ENCODE results near the gene ANAPC2.

Gene ANAPC2, protein sequence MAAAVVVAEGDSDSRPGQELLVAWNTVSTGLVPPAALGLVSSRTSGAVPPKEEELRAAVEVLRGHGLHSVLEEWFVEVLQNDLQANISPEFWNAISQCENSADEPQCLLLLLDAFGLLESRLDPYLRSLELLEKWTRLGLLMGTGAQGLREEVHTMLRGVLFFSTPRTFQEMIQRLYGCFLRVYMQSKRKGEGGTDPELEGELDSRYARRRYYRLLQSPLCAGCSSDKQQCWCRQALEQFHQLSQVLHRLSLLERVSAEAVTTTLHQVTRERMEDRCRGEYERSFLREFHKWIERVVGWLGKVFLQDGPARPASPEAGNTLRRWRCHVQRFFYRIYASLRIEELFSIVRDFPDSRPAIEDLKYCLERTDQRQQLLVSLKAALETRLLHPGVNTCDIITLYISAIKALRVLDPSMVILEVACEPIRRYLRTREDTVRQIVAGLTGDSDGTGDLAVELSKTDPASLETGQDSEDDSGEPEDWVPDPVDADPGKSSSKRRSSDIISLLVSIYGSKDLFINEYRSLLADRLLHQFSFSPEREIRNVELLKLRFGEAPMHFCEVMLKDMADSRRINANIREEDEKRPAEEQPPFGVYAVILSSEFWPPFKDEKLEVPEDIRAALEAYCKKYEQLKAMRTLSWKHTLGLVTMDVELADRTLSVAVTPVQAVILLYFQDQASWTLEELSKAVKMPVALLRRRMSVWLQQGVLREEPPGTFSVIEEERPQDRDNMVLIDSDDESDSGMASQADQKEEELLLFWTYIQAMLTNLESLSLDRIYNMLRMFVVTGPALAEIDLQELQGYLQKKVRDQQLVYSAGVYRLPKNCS

DNA sequence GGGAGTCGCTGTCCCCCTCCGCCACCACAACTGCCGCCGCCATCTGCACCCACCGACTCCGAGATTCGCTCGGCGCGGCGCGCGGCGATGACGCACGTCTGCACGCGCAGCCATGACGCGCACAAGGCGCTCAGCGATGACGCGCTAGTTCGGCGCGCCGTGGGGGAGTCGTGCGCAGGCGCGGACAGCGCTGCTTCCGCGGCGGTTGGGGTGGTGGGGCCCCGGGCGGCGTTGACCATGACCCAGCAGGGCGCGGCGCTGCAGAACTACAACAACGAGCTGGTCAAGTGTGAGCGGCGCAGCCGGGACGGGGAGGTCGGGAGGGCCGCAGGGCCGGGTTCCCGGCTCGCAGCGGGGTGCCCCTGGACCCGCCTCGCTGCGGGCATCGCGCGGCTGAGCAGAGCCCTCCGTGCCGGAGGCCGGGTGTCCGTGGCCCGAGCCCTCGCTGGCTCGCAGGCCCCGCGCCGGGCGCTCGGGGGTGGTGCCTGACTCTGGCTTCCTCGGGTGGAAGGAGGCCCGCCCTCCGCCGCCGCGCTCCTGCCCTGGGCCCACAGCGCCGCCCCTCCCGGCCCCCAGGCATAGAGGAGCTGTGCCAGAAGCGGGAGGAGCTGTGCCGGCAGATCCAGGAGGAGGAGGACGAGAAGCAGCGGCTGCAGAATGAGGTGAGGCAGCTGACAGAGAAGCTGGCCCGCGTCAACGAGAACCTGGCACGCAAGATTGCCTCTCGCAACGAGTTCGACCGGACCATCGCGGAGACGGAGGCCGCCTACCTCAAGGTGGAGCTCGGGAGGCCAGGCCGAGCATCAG, at the start of gene ANAPC2, which contains the start of gene SSNA1:
TSS of gene ANAPC2 (minus strand) at position 71 of the 807 bp plus-strand sequence. CDS start at position 43, 28 bp downstream.
TSS of gene SSNA1 (plus strand) at position 187 of the 807 bp plus-strand sequence. CDS start at position 238, 51 bp downstream.
- peak; percentile 88 for DNase-seq (ENCODE audit: low spot score)

DNA sequence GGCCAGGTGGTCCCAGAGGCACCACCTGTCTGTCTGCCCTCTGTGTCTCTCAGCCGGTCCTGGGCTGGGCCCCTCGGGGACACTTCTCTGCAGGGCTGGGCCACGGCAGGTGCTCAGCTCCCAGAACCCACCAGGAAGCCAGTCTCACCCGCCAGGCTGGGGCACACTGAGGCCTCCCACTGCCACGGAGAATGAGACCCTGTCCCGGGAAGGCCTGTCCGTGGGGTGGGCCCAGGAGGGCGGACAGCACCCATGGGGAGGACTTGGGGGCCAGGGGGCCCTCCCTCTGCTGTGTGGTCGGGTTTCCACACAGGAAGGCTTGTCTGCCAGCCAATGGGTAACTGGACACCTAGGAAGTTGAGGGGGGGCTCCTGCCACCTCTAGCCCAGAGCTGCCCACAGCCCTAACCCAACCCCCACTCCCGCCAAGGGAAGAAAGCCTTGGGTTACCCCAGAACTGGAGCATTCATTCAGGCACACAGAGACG, 48.6 kb upstream of the ANAPC2 start:
- no peak for DNase-seq (ENCODE audit: low spot score)

DNA sequence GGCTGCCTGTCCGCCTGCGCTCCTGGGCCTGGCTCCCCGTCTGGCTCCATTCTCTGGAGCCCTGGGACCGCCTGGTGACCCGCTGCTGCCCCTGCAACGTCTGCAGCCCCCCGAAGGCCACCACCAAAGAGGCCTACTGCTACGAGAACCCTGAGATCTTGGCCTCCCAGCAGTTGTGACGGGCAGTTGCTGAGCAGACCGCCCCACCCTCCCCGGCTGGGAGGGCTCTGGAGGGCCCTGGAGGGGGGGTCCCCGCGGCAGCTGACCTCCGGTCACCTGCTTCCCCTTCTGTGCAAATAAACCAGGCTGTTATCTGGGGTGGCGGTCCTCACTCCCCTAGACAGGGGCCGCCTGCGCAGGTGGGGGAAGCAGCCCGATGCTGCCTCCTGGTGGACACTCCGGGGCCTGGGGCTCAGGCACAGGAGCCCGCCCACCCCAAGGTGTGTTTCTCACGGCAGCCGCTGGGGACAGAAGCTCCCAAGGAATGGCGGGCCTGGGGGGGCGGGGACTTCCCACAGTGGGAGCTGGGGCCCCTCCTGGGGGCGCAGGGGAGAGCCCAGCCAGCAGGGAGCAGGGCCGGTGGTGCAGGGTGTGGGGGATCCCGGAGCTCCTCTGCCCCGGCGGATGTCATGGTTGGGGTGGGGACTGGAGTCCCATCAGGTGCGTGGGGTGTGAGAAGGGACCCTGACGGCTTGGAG, 48.0 kb upstream of the ANAPC2 start:
- DNase-seq (ENCODE audit: low spot score): peak; percentile 88

DNA sequence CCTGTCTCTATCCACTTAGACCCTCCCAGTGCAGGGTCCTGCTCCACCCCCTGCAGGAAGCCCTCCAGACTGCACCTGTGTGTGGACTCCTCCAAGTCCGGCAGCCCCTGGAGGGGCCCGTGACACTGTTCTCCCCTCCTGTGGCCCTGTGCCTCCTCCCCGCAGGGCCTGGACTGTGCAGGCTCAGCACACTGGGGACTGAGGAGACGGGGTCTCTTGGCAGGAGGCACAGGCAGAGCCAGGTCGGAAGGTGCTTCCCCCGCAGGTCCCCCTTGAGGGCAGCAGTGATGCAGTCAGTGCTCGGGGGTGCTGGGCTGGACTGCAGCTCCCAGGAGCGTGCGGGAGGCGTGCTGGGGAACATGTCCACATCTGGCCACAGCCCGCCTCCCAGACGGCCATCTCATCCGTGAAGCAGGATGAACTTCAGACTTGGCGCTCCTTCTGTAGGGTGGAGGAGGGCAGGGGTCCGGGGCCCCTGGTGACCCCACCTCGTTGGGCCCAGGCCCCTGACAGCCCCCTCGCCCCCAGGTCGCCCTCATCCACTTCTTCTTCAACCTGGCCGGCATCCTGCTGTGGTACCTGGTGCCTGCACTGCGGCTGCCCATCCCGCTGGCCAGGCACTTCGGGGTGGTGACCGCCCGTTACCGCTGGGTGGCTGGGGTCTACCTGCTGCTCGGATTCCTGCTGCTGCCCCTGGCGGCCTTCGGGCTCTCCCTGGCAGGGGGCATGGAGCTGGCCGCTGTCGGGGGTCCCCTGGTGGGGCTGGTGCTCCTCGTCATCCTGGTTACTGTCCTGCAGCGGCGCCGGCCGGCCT, 47.3 kb upstream of the ANAPC2 start:
- DNase-seq (ENCODE audit: low spot score): no peak

DNA sequence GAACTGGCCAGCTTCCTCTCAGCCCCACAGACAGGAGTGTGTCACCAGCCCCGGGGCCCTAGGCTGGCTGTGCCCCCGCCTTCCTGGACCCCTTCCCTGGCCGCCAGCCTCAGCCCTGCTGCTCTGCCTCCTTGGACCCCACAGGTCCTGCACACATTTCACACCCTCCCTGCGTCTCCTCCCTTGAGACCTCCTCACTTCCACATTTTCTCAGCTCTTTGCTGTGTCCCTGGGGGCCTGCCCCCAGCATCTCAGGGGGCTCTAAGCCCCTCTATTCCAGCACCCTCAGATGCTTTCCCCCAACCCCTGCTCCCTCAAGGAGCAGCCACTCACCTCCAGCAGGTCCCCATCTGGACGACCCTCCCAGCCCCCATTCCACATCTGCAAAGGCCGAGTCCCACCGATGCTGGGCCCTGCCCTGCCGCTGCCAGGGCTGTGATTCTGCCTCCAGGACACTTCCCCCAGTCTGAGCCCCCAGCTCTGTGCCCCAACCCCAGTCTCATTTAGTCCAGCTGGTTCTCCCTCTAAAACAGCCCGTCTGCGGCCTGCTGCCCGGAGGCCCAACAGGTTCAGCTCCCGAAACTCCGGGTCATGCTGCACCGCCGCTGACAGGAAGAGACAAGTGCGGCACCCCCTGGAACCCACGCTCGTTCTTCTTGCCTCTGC, 46.5 kb upstream of the ANAPC2 start:
- DNase-seq (ENCODE audit: low spot score): no peak

DNA sequence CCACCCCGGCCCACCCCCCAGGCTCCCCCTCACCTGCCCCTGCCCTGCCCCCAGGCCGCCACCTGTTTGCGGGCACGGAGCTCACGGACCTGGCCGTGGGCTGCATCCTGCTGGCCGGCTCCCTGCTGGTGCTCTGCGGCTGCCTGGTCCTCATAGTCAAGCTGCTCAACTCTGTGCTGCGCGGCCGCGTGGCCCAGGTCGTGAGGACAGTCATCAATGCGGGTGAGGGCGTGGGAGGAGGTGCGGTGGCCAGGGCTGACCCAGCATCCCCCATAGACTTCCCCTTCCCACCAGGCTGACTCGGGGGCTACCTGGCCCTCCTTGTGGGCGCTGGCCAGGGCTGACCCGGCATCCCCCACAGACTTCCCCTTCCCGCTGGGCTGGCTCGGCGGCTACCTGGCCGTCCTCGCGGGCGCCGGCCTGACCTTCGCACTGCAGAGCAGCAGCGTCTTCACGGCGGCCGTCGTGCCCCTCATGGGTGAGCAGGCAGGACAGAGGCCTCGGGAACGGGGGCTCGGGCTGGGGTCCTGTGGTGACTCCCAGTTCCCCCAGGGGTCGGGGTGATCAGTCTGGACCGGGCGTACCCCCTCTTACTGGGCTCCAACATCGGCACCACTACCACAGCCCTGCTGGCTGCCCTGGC, 45.8 kb upstream of the ANAPC2 start:
- DNase-seq (ENCODE audit: low spot score): no peak

DNA sequence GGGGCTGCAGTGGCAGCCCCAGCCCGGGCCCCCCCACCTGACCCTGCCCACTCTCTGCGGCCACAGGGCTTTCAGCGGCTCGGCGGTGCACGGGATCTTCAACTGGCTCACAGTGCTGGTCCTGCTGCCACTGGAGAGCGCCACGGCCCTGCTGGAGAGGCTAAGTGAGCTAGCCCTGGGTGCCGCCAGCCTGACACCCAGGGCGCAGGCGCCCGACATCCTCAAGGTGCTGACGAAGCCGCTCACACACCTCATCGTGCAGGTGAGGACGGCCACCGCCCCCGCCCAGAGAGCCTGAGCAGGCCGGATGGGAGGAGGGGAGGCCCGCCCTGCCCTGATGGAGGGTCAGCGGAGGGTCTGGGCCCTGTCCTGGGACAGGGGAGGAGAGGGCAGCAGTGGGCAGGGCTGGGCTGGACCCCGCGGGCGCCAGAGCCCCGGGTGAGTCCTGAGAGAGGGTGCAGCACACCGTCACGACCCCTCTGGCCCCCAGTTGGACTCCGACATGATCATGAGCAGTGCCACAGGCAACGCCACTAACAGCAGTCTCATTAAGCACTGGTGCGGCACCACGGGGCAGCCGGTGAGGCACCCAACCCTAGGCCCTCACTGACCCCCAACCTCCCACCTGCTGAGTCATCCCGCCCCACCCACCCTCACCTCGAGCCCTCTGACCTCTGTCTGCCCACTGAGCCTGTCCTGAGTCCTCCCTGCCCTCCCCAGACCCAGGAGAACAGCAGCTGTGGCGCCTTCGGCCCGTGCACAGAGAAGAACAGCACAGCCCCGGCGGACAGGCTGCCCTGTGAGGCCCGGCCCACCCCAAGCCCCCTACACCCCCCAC, 45.0 kb upstream of the ANAPC2 start:
- DNase-seq (ENCODE audit: low spot score): no peak

DNA sequence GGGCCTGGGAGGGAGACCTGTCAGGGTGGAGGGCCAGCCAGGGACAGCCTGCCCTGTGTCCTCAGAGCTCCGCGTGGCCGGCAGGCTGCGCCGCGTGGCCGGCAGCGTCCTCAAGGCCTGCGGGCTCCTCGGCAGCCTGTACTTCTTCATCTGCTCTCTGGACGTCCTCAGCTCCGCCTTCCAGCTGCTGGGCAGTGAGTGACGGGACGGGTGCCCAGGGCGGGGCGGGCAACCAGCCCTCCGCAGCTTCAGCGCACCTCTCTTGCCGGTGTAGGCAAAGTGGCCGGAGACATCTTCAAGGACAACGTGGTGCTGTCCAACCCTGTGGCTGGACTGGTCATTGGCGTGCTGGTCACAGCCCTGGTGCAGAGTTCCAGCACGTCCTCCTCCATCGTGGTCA, 44.1 kb upstream of the ANAPC2 start:
- no peak for DNase-seq (ENCODE audit: low spot score)

DNA sequence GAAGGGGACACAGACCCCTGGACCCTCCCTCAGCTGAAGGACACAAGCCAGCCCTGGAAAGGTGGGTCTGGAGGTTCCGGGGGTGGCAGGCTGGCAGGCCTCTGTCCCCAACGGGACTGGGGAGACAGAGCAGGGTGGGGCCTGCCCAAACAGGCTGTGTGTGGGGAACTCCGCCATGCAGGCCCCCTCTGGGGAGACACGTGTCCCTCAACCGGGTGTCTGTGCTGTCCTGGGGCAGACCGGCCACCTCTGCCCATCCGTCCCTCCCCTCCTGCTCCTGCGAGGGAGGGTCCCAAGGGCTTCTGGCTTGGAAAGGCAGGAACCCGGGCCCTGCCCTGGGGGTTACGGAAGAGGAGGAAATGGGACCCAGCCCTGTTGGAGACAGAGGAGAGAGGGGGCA, 43.7 kb upstream of the ANAPC2 start:
- no peak for DNase-seq (ENCODE audit: low spot score)

DNA sequence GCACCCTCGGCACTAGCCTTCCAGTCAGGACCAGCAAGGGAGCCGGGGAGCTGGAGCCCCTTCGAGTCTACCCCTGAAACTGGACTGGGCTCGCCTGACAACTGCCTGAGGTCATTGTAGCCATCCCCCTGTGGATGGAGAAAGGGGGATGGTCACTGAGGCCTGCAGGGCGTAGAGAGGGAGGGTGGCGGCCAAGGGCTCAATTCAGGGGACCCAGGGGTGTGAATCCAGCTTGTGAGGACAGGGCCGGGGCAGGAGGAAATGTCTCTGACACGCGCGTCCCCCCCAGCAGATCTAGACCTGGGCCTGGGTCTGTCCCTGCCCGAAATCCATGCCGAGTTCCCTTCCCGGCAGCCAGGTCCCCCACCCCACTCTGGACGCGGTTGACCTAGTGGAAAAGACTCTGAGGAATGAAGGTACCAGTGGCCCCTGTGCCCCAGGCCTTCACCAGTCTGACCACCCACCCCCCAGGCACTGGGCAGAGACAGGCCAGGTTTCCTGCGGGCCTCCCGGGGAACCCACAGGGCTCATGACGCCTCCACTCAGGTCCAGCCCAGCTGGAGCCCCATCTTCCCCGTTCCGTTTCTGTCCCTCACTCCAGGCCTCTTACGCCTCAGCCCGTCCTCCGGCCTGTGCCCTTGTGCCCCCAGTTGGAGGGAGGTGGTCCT, 43.1 kb upstream of the ANAPC2 start:
- DNase-seq (ENCODE audit: low spot score): no peak

DNA sequence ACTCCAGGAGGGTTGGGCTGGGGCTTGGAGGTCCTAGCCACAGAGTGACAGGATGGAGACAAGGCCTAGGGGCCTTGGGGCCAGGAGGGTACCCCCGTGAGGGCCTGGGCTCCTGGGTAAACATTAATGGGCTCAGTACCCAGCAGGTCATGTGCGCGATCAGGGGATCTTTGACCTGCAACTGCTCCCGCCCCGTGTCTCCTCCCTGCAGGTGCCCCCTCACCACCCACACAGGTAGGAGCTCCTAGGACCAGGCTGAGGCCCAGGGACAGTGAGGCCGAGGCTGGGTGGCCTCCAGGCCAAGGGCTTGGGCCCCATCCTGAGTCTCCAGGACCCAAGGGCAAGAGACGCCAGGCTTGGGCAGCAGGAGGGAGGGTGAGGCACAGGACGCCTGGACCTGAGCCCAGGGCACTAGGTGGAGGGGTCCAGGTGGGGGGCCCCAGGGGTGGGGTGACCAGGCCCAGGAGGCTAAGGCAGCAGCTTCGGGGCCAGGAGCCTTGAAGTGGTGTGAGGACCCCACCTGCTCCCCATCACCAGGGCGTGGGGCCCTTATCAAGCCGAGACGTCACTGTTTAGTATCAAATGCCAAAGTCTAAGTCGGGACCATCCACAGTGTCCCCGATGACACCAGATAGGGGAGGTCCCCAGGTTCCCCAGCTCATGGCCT, 42.5 kb upstream of the ANAPC2 start, which contains the start of gene SLC34A3:
TSS of gene SLC34A3 (plus strand) at position 197 of the 667 bp plus-strand sequence. CDS start 802 bp downstream, outside the sequence.
- DNase-seq (ENCODE audit: low spot score): no peak

DNA sequence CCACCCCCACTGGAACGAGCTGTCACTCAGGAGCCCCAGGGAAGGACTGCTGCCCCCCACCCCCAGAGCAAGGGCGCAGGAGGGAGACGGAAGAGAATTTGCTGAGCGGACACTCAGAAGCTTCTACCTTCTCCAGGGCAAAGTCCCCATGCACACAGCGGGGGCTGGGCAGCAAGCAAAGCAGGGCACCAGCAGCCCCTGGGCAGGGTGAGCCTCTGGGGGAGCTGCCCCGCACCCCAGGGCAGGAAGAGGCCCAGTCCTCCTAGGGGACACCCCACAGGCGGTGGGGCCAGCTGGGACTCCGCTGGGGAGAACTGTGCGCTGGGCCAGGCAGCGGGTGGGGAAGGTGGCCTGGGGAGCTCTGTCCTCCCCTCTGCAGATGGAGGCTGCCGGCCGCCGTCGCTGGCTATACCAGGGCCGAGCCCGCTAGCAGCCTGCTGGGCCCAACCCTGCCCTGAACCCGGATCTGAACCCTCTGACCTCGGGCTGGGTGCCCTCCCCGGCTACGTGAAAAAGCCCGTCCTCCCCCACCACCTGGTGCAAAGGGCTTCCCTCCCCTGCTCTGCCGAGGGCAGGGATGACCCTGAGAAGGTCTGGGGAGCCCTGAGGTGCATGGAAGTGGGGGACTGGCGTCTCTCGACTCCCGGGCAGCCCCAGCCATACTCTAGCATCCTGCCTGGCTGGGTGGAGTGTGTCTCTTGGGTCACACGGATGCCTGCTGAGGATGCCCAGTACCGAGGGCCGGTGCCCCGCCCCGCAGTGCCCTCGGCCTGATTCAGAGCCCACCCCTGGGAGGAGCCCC, 41.7 kb upstream of the ANAPC2 start:
- DNase-seq (ENCODE audit: low spot score): no peak

DNA sequence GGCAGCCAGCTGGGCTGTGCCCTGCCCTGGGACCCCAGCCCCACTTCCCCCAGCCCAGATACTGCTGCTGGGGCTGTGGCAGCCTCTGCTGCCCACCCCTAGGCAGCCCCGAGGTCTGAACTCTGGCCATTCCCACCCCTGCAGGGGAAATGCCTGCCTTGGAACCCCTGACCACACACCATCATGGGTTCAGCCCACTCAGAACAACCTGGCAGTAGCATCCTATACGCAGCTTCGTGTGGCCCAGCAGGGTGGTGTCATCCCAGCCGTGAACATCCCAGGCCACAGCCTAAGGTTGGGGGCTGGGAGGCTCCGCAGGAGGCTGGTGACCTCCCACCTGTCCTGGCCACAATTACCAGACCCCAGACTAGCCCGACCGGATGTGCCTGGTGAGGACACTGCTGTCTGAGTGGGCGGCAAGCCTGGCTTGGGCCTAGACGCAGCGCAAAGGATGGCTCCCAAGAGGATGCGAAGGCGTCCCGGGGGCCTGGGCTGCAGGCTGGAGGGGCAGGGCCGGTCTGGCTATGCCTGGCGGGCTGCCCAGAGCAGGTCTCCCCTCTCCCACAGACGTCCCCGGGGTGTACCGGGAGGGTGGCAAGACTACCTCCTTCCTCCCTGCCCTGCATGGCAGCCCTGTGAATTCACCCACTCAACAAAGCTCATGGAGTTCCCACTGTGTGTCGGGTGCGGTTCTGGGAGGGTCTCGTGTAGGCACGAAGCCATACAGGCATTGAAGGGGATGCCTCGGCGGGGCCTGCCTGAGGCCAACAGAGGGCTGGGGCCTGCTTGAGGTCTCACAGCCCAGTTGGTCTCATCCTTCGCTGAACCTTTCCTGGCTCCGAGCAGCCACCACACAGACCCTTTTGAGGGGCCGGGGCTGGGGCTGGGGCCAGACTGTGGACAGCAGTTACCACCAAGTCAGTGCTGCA, 40.9 kb upstream of the ANAPC2 start:
- DNase-seq (ENCODE audit: low spot score): no peak

DNA sequence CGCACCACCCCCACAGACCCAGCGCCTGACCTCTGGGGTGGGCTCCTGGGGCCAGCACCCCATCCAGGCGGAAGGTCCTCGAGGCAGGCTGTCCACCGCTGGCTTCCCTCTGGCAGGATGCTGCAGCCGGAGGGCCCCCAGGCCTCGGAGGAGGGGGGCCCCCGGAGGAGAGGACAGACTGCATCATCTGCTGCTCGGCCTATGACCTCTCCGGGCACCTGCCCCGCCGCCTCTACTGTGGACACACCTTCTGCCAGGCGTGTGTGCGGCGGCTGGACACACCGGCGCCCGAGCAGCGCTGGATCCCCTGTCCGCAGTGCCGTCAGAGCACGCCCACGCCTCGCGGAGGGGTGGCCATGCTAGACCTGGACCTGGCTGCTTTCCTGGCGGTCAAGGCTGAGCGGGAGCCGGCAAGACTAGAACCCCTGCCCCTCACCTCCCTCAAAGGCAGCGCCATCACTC, 40.2 kb upstream of the ANAPC2 start:
- DNase-seq (ENCODE audit: low spot score): no peak

DNA sequence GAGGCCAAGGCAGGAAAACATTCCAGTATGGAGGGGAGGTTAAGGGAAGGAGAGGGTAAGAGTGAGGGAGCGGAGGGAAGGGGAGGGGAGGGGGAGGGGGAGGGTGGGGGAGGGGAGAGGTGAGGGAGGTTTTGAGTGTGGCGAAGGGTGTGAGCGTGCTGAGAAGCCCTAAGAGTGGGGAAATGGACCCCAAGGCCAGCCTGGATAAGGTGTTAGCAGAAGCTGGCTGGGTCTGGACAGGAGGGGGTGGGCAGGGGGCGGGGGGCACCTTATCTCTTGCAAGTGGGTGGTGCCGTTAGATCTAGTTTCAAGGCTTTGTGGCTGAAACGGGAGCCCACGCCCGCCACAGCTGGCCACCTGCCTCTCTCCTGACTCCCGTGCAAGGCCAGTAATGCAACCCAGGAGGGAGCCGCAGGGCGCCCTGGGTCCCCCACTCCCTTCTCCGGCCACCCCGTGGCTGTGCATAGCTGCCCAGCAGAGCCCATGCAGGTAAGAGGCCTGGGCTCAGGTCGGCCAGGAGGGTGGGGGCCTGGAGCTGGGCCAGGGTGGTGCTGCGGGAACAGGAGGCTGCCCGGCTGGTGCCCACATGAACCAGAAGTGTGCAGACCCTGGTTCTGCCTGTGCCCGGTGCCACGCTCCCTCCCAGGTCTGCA, 39.6 kb upstream of the ANAPC2 start:
- DNase-seq (ENCODE audit: low spot score): no peak

Measured in COLO829 (cell line).